MM.1S (cell line): ENCODE data around the gene ZNF648.

ENCODE experiments used
- DNase-seq: peaks from one replicate; pipeline ENCODE4 v3.0.0-alpha.2; 2015
- H2AFZ ChIP-seq: fragments of 300-600 bp; sonication (generic); 2 replicates; pipeline ENCODE4 v1.6.0; 2016; ENCODE audit warnings: antibody characterized with exemption, low read length
- H3F3A ChIP-seq: fragments of 300-600 bp; sonication (generic); 2 replicates; pipeline ENCODE4 v1.6.1; 2016; ENCODE audit warnings: mild to moderate bottlenecking, antibody characterized with exemption, low read length, moderate library complexity, mixed read lengths; ENCODE audit not compliant: insufficient read depth
- H3K27ac ChIP-seq: fragments of 300-600 bp; sonication (generic); 2 replicates; pipeline ENCODE4 v1.5.1; 2016; ENCODE audit warnings: mild to moderate bottlenecking, low read length
- H3K27me3 ChIP-seq: fragments of 300-600 bp; sonication (generic); replicated peaks from 2 replicates; pipeline ENCODE4 v1.6.0; 2016; ENCODE audit warnings: low read length; ENCODE audit not compliant: insufficient read depth
- H3K36me3 ChIP-seq: fragments of 300-600 bp; sonication (generic); replicated peaks from 2 replicates; pipeline ENCODE4 v1.6.1; 2016; ENCODE audit warnings: mild to moderate bottlenecking, low read length, mixed read lengths; ENCODE audit not compliant: insufficient read depth
- H3K4me1 ChIP-seq: fragments of 300-600 bp; sonication (generic); 2 replicates; pipeline ENCODE4 v1.6.1; 2016; ENCODE audit warnings: low read length, mixed read lengths
- H3K4me2 ChIP-seq: fragments of 300-600 bp; sonication (generic); 2 replicates; pipeline ENCODE4 v1.6.0; 2016; ENCODE audit warnings: low read depth, low read length
- H3K4me3 ChIP-seq: fragments of 300-600 bp; sonication (generic); 2 replicates; pipeline ENCODE4 v1.5.1; 2016; ENCODE audit warnings: low read length, mixed read lengths
- H3K79me2 ChIP-seq: fragments of 300-600 bp; sonication (generic); 2 replicates; pipeline ENCODE4 v1.6.1; 2016; ENCODE audit warnings: mixed run types, low read length, mixed read lengths
- H3K9ac ChIP-seq: fragments of 300-600 bp; sonication (generic); 2 replicates; pipeline ENCODE4 v1.6.1; 2016; ENCODE audit warnings: low read length, mixed read lengths
- H3K9me2 ChIP-seq: fragments of 300-600 bp; sonication (generic); replicated peaks from 2 replicates; pipeline ENCODE4 v1.6.1; 2016; ENCODE audit warnings: mild to moderate bottlenecking, low read length, mixed read lengths; ENCODE audit not compliant: insufficient read depth
- H3K9me3 ChIP-seq: fragments of 300-600 bp; sonication (generic); replicated peaks from 2 replicates; pipeline ENCODE4 v1.6.1; 2016; ENCODE audit warnings: mild to moderate bottlenecking, low read length, mixed read lengths; ENCODE audit not compliant: insufficient read depth
- H4K20me1 ChIP-seq: fragments of 300-600 bp; sonication (generic); 2 replicates; pipeline ENCODE4 v1.6.1; 2016; ENCODE audit warnings: mild to moderate bottlenecking, low read length, moderate library complexity, mixed read lengths; ENCODE audit not compliant: insufficient read depth
- CTCF ChIP-seq: fragments of 300-600 bp; sonication (generic); IDR thresholded peaks from 2 replicates; pipeline ENCODE4 v1.5.1; 2016; ENCODE audit warnings: antibody characterized with exemption, low read length, mixed read lengths
- EZH2 ChIP-seq: fragments of 300-600 bp; sonication (generic); optimal IDR thresholded peaks from 2 replicates; pipeline ENCODE3; 2017; ENCODE audit warnings: low read depth, mild to moderate bottlenecking, antibody characterized with exemption, low read length, mixed read lengths
- EZH2phosphoT487 ChIP-seq: fragments of 300-600 bp; sonication (generic); IDR thresholded peaks from 2 replicates; pipeline ENCODE4 v1.6.1; 2018; ENCODE audit warnings: antibody characterized with exemption, low read length

The ZNF648 gene

GRCh38 chr1:182085726-182086125, 24.2 kb upstream of the ZNF648 start:
- H2AFZ ChIP-seq, result no peak overlapping the region
- no peak overlapping the region for H3K4me3 ChIP-seq
- no peak overlapping the region for H3K4me2 ChIP-seq
- no peaks in the 10 kb centered on the region for H3K9me2 ChIP-seq
- no peaks in the 10 kb centered on the region for H3F3A ChIP-seq
- TF ChIP-seq EZH2, result no peak
- TF ChIP-seq EZH2phosphoT487, result no peak
- no peak for TF ChIP-seq CTCF
- DNase-seq, result no peak
- no peaks in the 10 kb centered on the region for H3K27me3 ChIP-seq
- no peaks in the 10 kb centered on the region for H4K20me1 ChIP-seq
- H3K79me2 ChIP-seq, result no peaks in the 10 kb centered on the region
- H3K4me1 ChIP-seq, result peaks cover 4% of the 10 kb centered on the region
- no peak overlapping the region for H3K9ac ChIP-seq
- no peaks in the 10 kb centered on the region for H3K36me3 ChIP-seq
- H3K9me3 ChIP-seq, result no peaks in the 10 kb centered on the region
- H3K27ac ChIP-seq, result no peak overlapping the region

GRCh38 chr1:182084487-182085316, 23.2 kb upstream of the ZNF648 start:
- Histone ChIP-seq H4K20me1 (no peaks in the 10 kb centered on the region), H3K4me1 (peaks cover 4% of the 10 kb centered on the region), H3K9me2 (no peaks in the 10 kb centered on the region), H3K4me2 (peak overlapping the region; percentile 68), H3K27me3 (no peaks in the 10 kb centered on the region), H3F3A (no peaks in the 10 kb centered on the region), H2AFZ (peak overlapping the region; percentile 79), H3K27ac (no peak overlapping the region), H3K79me2 (no peaks in the 10 kb centered on the region), H3K36me3 (no peaks in the 10 kb centered on the region), H3K4me3 (peak overlapping the region; percentile 40), H3K9ac (no peak overlapping the region), H3K9me3 (no peaks in the 10 kb centered on the region)
- peak; percentile 82 for DNase-seq
- peak; percentile 90 for TF ChIP-seq CTCF
- TF ChIP-seq EZH2, result no peak
- TF ChIP-seq EZH2phosphoT487, result no peak

GRCh38 chr1:182083851-182084486, 22.5 kb upstream of the ZNF648 start:
- no peaks in the 10 kb centered on the region for H4K20me1 ChIP-seq
- no peak overlapping the region for H3K4me2 ChIP-seq
- H3K9me2 ChIP-seq, result no peaks in the 10 kb centered on the region
- H2AFZ ChIP-seq, result no peak overlapping the region
- no peaks in the 10 kb centered on the region for H3K36me3 ChIP-seq
- no peaks in the 10 kb centered on the region for H3F3A ChIP-seq
- H3K79me2 ChIP-seq, result no peaks in the 10 kb centered on the region
- no peaks in the 10 kb centered on the region for H3K9me3 ChIP-seq
- H3K4me3 ChIP-seq, result no peak overlapping the region
- no peak for DNase-seq
- no peak overlapping the region for H3K27ac ChIP-seq
- TF ChIP-seq EZH2 (no peak), EZH2phosphoT487 (no peak), CTCF (no peak)
- no peak overlapping the region for H3K9ac ChIP-seq
- peaks cover 4% of the 10 kb centered on the region for H3K4me1 ChIP-seq
- H3K27me3 ChIP-seq, result no peaks in the 10 kb centered on the region
